COLO668 (cell line): ENCODE results near the gene PLPPR4.

Source experiments
- DNase-seq: peaks from one replicate; lab custom pipeline; 2025; ENCODE audit not compliant: unreplicated experiment; lab: John Stamatoyannopoulos, UW

The PLPPR4 gene

DNA sequence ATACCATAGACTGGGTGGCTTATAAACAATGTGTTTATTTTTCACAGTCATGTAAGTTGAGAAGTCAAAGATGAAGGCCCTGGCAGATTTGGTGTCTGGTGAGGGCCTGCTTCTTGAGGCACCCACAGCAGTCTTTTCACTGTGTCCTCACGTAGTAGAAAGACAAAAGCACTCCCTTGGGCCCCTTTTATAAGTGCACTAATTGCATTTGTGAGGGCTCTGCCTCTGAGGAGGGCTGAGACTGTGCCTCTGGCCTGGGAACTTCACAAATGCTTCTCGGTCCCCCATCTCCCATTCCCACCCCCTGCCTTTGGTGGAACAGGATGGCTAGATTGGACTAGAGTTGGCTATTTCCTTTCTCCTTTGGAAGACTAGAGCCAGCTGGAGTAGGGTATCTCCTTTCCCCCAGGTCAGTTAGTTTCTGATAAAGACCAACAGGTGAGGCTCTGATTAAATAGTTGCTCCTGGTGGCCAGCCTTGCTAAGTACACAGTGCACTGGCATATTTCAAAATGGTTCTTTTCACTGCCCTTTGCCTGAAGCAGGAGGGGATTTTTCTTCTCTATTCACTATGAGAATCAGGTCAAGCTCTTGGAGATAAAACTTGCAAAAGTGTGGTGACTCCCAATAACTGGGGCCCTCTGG is 82.9 kb downstream of the PLPPR4 start:
- DNase-seq, result no peak

DNA sequence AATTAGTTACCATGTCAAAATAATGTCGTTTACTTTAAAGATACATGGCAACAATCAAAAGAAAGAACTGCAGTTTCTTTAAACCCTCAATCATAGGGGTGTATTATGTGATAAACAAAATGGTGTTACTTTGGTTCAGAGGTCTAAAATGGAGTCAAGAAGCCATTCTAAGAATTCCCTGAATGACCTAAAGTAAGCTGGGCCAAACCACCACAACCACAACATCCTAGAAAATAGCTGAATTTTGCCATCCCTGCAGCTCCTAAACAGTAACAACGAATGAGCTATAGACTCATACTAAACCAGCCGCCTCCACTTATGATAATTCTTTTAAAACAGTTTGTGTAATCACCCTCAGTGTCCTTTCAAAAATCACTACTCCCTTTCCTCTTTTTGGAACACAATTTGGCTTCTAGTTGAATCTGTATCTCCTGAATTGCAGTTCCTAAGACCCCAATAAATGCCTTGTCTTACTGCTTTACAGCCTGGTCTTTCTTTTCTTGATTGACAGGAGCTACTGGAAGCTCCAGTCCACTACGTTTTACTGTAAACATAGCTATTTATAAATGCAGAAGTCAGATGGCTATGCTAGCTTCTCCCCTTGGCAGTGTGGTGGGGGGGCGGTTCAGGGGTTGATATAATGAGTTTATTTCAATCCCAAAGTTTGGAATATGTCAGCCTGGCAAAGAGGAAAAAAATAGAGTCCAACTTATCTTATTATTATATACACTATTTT is 84.3 kb downstream of the PLPPR4 start:
- DNase-seq, result no peak

DNA sequence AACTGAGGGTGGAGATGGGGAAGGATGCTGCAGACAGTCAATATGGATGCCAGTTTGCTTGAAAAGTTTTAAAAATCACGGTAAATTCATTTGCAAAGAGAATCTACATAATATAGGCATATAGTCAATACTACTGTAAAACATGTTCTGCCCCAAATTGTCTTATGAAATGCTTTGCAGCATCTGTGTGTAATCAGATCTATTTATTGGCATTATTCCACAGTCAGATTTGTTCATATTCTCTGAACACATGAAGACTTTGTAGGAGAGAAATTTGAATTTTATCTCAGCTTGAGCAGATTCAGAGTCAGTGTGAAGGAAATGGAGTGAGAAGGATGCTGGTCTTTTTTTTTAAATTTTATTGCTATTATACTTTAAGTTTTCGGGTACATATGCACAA is 88.5 kb downstream of the PLPPR4 start:
- DNase-seq, result no peak

DNA sequence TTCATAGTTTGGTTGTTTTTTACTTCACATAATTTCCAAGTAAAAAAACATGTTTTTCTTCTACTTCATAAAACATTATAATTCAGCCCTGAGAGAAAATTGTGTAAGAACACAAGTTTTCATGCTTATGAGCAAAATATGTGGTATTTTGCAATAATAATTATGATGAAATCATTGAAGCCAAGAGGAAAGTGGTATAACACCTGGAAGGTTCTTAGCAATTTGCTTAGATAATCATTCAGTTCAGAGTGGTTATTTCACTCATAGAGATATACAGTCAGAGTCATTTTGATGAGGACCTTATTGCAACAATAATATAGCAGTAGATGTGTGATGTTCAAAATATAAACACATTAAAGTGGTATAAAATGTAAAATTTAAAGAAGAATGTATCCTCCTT is 94.5 kb downstream of the PLPPR4 start:
- DNase-seq, result no peak
